ENCODE data around the gene BATF3.

DNA sequence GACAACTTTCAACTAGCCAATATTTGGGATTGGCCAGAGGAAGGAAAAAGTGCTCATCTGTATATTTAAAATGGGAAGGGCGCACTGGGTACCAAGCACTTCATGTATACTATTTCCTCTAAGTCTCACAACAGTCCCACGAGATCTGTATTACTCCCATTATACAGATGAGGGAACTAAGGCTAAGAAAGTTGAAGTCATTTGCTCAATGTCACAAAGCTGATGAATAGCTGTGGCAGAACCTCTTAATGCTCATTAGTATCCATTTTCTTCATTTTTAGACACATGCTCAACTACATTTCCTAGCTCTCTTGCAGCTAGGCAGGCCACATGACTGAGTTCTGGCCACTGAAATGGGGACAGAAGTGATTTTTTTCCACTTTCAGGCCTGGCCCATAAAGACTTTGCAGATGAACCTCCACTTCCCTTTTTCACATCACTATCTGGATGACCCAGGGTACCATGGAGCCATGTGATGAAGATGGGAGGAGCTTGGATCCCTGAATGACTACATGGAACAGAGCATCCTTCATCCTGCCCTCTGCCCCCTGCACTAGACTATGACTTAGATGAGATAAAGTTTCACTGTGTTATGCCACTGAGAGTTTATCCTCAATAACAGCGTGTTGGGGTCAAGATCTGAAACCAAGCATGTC is 59.3 kb downstream of the BATF3 start:
- TF ChIP-seq, protein P1, sequence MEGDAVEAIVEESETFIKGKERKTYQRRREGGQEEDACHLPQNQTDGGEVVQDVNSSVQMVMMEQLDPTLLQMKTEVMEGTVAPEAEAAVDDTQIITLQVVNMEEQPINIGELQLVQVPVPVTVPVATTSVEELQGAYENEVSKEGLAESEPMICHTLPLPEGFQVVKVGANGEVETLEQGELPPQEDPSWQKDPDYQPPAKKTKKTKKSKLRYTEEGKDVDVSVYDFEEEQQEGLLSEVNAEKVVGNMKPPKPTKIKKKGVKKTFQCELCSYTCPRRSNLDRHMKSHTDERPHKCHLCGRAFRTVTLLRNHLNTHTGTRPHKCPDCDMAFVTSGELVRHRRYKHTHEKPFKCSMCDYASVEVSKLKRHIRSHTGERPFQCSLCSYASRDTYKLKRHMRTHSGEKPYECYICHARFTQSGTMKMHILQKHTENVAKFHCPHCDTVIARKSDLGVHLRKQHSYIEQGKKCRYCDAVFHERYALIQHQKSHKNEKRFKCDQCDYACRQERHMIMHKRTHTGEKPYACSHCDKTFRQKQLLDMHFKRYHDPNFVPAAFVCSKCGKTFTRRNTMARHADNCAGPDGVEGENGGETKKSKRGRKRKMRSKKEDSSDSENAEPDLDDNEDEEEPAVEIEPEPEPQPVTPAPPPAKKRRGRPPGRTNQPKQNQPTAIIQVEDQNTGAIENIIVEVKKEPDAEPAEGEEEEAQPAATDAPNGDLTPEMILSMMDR (IDR thresholded peaks at IDR 0.05) = no peak
- no peak for TF ChIP-seq POLR2A (IDR thresholded peaks at IDR 0.05)
- no peak for TF ChIP-seq EP300 (IDR thresholded peaks at IDR 0.05)
